GM19193 (cell line): ENCODE data around the gene AMY2B.
"Not testable (repeated sequence)": the region's sequence is repeated elsewhere in the genome, so short reads cannot be mapped to it uniquely, and the experiment has no call there.

Experiments
- POLR2A ChIP-seq: IDR thresholded peaks from 4 replicates; pipeline ENCODE4 v1.6.1; 2011; ENCODE audit not compliant: insufficient read depth, insufficient read length; ENCODE audit errors: extremely low read depth

The AMY2B gene

GRCh38 chr1:103582464-103582863, 11.1 kb downstream of the AMY2B start:
- TF ChIP-seq POLR2A = no peak

- no peak for TF ChIP-seq POLR2A
Observed at GRCh38 chr1:103583887-103584286, 12.5 kb downstream of the AMY2B start.

- no peak for TF ChIP-seq POLR2A
Observed at GRCh38 chr1:103584537-103584936, 13.1 kb downstream of the AMY2B start.

- TF ChIP-seq POLR2A = no peak
Observed at GRCh38 chr1:103616362-103616761, 45.0 kb downstream of the AMY2B start.

- not testable (repeated sequence) for TF ChIP-seq POLR2A
Observed at GRCh38 chr1:103616994-103617477, 45.6 kb downstream of the AMY2B start, which contains the start of gene AMY2A. AMY2A (plus strand) TSS chr1:103617427; CDS start chr1:103617441, 14 bp downstream.
